Progenitor cell of endocrine pancreas (in vitro differentiated cells): ENCODE results near the gene RNF217. TPM values are rescaled to one million over a fixed set of nuclear protein-coding genes. Genes with fewer than 3 reads are reported as not detected.

Experiments used
- DNase-seq: peaks from one replicate; pipeline ENCODE4 v3.0.0; 2021; ENCODE audit warnings: low spot score; ENCODE audit not compliant: unreplicated experiment
- H3K27ac Mint-ChIP-seq: 2 replicates; pipeline ENCODE4 v1.8.0; 2021; ENCODE audit warnings: mild to moderate bottlenecking, moderate library complexity, mixed read lengths
- H3K27me3 Mint-ChIP-seq: 2 replicates; pipeline ENCODE4 v1.8.0; 2021; ENCODE audit warnings: mixed read lengths
- H3K36me3 Mint-ChIP-seq: 2 replicates; pipeline ENCODE4 v1.8.0; 2022; ENCODE audit warnings: mixed read lengths; ENCODE audit not compliant: insufficient read depth
- H3K4me1 Mint-ChIP-seq: 2 replicates; pipeline ENCODE4 v1.8.0; 2021; ENCODE audit warnings: low read depth, mixed read lengths
- H3K4me3 Mint-ChIP-seq: 2 replicates; pipeline ENCODE4 v1.8.0; 2021; ENCODE audit warnings: low read depth, mild to moderate bottlenecking, moderate library complexity, mixed read lengths
- H3K9me3 Mint-ChIP-seq: 2 replicates; pipeline ENCODE4 v1.8.0; 2021; ENCODE audit warnings: low read depth, mixed read lengths
- CTCF ChIP-seq: fragments of 200-600 bp; sonication (generic); IDR thresholded peaks from one replicate; pipeline ENCODE4 v1.5.0; 2021; ENCODE audit warnings: antibody characterized with exemption, mild to moderate bottlenecking; ENCODE audit not compliant: unreplicated experiment
- total RNA-seq: library from RNA; stranded (reverse); gene quantifications from 2 replicates; pipeline ENCODE4 v1.2.1, GENCODE V29; 2021

The RNF217 gene
- total RNA-seq, 1 donor from 2014 or later, result 22.6 TPM

GRCh38 chr6:124926435-124926834 lies 35.8 kb upstream of the RNF217 start:
- no peaks in the 10 kb centered on the region for H3K4me1 Mint-ChIP-seq
- no peak for DNase-seq
- no peak for TF ChIP-seq CTCF
- peaks cover 6% of the 10 kb centered on the region for H3K9me3 Mint-ChIP-seq
- no peak overlapping the region for H3K27ac Mint-ChIP-seq
- H3K4me3 Mint-ChIP-seq, result no peak overlapping the region
- no peaks in the 10 kb centered on the region for H3K27me3 Mint-ChIP-seq
- no peaks in the 10 kb centered on the region for H3K36me3 Mint-ChIP-seq

GRCh38 chr6:124927806-124928205 lies 34.4 kb upstream of the RNF217 start:
- no peaks in the 10 kb centered on the region for H3K9me3 Mint-ChIP-seq

DNA sequence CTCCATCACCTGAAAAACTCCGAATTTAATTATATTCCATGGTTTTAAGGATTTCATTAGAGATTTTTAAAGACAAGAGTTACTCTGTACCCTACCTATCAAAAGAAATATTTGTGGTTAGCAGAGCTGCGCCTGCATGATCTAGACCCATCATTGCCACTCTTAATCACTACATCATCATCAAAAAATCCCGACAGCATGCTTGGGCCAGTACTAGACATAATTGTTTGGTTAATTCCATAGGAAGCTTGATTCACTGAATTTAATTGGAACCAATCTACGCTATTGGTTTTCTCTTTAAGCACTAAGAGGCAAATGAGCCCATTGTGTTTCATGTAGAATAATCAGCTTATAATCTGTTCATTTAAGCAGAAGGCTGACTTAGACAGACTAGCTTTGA lies 33.4 kb upstream of the RNF217 start:
- DNase-seq, result no peak
- H3K4me3 Mint-ChIP-seq, result no peak overlapping the region
- no peaks in the 10 kb centered on the region for H3K27me3 Mint-ChIP-seq
- no peaks in the 10 kb centered on the region for H3K4me1 Mint-ChIP-seq
- H3K9me3 Mint-ChIP-seq, result no peaks in the 10 kb centered on the region
- no peak overlapping the region for H3K27ac Mint-ChIP-seq
- TF ChIP-seq CTCF, result no peak
- no peaks in the 10 kb centered on the region for H3K36me3 Mint-ChIP-seq

More at GRCh38 chr6:124927806-124928205, 34.4 kb upstream of the RNF217 start:
- no peak for DNase-seq
- no peak overlapping the region for H3K27ac Mint-ChIP-seq
- no peaks in the 10 kb centered on the region for H3K36me3 Mint-ChIP-seq
- no peaks in the 10 kb centered on the region for H3K4me1 Mint-ChIP-seq
- no peaks in the 10 kb centered on the region for H3K27me3 Mint-ChIP-seq
- TF ChIP-seq CTCF, result no peak
- no peak overlapping the region for H3K4me3 Mint-ChIP-seq

- no peaks in the 10 kb centered on the region for H3K36me3 Mint-ChIP-seq
- H3K4me3 Mint-ChIP-seq, result no peak overlapping the region
- H3K9me3 Mint-ChIP-seq, result no peaks in the 10 kb centered on the region
- no peak for DNase-seq
- no peaks in the 10 kb centered on the region for H3K27me3 Mint-ChIP-seq
- H3K27ac Mint-ChIP-seq, result no peak overlapping the region
- H3K4me1 Mint-ChIP-seq, result no peaks in the 10 kb centered on the region
- no peak for TF ChIP-seq CTCF
These were observed 24.6 kb upstream of the RNF217 start for GRCh38 chr6:124937645-124938044.

- Mint-ChIP-seq H3K4me3 (no peak overlapping the region), H3K4me1 (no peaks in the 10 kb centered on the region), H3K36me3 (no peaks in the 10 kb centered on the region), H3K27ac (no peak overlapping the region), H3K9me3 (no peaks in the 10 kb centered on the region), H3K27me3 (no peaks in the 10 kb centered on the region)
- DNase-seq, result no peak
- TF ChIP-seq CTCF, result no peak
These were observed 21.0 kb upstream of the RNF217 start for GRCh38 chr6:124941259-124941658.
